Stimulated activated CD4-positive, alpha-beta T cell treated with anti-CD3 and anti-CD28 coated beads, TNF-alpha, amount 100 ng/mL, for 24 hours (primary cell): ENCODE results near the gene PRKAR1B.

Experiments used
- DNase-seq, 3 experiments: peaks; one replicate each; pipeline ENCODE4 v3.0.0-alpha.2; 2020; ENCODE audit warnings: low read depth in 3 of 3

The PRKAR1B gene

DNA sequence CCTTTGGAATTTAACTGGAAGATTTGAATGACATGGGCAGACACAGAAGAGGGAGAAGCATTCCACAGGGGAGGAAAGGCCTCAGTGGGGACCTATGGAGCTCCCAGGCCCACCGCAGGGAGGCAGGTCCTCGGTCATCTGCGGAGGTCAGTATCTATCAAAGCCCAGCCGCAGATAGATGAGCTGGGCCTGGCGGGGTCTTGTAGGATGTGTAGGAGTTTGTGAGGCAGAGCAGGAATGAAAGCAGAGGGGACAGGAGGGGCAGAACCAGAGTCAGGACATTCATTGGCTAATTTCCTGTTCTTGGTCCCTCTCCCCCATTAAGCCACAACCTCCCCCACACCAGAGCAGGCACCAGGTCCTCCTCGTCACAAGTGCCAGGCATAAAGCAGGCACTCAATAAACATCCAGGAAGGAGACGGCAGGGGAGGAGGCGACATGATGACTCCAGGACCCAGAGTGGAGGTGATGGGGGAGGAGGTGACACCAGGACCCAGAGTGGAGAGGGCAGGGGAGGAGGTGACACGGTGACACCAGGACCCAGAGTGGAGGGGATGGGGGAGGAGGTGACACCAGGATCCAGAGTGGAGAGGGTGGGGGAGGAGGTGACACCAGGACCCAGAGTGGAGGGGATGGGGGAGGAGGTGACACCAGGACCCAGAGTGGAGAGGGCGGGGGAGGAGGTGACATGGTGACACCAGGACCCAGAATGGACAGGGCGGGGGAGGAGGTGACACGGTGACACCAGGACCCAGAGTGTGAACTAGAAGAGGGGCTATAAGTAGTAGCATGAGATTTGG is 123.7 kb downstream of the PRKAR1B start:
- DNase-seq: peak in 1 of 3 experiments; percentile 49

DNA sequence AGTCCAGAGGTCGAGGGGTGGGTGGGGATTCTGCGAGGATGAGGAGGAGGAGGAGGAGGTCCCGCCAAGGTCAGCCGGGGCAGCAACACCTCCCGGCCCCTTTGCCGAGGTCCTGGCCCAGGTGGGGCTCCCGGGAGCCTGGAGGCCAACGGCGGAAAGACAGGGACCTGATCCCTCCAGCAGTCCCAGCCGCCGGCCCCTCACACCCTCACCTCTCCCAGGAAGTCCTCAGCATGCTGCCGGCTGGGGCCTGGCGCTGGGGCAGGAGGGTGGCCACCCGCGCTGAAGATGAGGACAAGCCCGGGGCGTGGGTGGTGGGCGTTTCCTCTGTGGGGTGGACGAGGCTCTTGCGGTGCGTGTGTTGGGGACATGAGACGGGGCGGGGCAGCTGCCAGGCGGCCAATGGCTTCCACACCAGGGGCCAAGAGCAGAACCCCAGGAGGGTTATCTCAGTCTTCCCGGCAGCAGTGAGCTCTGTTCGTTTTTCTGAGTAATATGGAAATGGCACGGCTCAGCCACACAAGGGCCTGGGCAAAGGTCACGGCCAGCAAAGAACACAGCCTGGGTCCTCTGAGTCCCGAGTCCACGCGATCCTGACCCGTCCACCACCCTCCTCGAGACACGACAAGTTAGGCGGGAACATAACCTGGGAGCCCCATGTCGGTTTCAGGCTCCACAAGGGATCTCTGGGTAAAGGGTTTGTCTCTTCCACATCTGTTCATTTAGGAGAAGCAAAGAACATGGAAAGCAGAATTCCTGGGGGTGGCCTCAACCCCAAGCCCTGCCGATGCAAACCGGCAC is 124.5 kb downstream of the PRKAR1B start:
- peak in 1 of 3 experiments; percentile 74 for DNase-seq

DNA sequence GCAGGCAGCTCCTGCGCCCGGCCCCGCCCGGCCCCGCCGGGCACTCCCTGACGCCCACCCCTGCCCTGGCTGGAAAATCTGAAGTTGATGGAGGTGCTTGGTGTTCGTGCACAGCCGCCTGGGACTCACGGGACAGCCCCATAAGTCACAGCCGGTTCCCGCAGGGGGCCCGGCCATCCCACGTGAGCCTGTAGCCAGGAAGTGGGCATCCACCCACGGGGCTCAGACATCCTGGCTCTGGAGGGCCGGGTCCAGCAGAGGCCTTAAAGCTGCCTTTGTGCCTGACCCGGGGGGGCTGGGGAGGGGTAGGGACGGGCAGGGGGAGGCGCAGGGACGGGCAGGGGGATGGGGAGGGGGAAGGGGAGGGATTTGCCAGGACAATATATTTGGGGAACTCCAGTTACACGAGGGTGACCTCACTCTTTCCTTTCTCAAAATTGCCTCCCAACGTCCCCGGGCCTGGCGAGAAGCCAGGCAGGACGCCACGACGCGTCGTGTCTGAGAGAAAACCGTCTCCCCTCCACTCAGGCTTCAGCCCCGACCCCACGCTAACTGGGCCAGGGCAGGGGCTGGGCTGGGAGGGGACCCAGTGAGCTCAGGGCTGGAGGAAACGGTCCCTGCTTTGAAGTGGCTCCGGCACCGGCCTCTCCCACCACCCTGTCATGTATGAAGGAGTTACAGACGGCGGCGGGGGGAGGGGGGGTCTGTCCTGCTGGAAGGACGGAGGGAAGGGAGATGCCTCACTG is 125.3 kb downstream of the PRKAR1B start:
- DNase-seq: peak; percentile 82 to 95 (median 88)

DNA sequence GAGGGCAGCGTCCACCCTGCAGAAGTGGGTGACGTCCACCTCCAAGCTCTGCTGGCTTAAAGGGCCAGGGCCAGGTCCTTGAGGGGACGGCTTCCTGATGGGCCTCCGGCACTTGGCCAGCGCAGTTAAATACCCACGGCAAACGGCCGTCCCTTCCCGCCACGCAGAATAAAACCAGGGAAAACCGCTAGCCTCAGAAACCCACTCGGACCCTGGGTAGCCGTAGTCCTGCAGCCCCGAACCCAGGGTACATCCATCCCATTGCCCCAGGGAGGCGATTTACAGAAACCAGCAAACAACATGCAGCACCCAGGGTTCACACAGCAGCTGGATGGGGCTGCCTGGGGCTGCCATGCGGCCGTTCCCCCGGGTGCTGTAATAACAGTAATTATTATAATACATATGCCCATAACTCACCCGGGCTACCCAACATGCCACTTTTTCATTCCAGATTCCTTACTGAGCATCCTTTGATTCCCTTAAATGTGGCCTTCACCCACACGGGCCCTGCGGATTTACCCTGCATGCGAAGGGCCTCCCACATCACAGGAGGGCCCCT is 126.0 kb downstream of the PRKAR1B start:
- no peak for DNase-seq

DNA sequence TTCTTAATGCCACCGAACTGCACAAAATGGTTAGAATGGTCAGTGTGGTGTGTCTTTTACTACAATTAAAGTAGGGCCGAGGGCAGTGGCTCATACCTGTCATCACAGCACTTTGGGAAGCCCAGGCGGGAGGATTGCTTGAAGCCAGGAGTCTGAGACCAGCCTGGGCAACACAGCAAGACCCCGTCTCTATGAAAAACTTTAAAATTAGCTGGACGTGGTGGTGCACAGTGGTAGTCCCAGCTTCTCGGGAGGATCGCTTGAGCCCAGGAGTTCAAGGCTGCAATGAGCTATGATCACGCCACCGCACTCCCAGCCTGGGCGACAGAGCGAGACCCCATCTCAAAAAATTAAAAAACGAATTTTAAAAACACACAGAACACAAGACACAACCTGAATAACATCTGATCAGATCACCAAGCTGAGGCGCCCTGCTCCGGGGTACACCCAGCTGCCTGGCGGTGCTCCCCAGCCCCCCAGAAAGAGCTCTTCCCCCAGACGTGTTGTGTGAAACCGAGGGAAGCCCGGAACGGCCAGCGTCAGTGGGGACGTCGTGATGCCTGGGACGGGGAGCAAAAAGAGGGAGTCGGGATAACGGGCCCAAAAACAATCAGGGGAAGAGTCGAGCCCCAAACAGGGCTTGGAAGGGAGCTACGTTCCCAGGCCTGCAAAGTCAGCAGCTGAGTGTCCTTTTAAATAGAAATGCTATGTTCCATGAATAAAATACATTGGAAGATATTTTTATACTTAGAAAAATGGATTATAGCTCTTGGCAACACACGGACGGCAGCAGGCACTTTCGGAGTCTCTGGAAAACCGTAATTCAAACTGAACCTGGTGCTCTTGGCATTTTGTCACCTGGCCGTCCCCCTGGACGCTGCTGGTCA is 126.7 kb downstream of the PRKAR1B start:
- no peak for DNase-seq

DNA sequence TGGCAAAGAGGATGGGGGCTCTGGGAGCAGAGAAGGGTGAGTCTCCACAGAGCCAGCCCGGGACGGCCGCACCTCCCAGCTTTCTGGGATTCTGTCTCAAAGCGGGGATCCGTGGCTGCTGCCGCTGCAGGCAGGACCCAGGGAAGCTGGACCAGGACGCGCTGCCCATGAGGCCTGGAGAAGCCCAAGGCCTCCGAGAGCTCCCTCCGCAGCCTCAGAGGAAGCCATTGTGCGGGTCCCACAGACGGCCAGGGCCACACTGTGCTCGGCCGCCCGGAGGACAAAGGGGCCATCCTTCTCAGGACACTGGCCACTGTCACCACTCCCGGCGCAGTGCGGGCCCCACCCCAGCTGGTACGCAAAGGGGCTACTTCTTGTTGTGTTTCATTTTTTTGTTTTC is 128.2 kb downstream of the PRKAR1B start:
- DNase-seq: no peak

DNA sequence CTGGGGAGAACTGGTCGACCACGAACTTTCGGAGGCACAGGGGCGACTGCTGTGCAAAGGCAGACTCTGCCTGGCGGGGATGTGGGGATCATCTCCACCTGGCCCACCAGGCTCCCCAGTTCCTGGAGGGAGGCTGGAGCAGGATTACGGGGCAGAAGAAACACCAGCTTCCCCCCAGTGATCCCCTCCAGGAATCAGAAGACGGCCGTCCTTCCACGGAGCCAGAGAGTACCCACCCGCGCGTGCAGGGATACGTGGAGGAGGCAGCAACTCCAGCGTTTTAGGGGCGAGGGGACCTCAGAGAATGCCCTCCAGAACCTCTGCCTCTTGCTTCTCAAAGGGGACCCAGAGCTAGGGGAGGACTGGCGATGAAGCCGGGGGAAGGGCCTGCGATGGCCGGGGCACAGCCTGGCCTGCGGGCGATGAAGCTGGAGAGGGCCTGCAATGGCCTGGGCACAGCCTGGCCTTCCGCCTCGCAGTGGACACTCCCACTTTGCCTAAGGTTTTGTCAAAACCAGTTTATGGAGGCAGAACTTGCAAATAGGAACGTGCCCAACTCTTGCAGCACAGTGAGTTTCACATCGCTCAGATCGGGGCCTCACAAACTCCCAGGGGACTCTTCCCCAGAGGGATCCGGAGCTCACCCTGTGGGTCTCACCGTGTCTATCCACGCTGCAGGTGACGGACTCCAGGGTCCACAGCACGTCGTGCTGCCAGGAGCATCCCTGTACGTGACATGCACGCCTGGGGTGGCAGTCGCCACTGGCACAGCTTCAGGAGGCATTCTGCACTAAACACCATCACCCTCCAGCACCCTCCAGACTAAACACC is 129.5 kb downstream of the PRKAR1B start:
- no peak for DNase-seq

DNA sequence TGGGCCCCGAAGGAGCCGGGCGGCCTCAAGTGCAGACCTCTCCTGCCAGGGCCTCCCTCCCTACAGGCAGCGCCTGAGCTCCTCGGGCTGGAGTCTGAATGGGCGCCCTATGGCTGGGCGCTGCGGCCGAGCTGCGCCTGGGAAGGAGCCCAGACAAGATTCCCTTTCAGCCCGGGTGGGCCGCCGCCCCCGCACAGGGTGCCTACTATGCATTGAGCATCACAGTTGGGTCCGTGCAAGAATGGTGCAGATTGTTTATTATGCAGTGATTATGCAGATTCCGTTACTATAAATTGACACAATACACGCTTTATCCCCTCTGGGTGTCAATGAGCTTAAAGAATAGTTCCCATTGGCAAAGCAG is 130.3 kb downstream of the PRKAR1B start:
- DNase-seq: no peak

DNA sequence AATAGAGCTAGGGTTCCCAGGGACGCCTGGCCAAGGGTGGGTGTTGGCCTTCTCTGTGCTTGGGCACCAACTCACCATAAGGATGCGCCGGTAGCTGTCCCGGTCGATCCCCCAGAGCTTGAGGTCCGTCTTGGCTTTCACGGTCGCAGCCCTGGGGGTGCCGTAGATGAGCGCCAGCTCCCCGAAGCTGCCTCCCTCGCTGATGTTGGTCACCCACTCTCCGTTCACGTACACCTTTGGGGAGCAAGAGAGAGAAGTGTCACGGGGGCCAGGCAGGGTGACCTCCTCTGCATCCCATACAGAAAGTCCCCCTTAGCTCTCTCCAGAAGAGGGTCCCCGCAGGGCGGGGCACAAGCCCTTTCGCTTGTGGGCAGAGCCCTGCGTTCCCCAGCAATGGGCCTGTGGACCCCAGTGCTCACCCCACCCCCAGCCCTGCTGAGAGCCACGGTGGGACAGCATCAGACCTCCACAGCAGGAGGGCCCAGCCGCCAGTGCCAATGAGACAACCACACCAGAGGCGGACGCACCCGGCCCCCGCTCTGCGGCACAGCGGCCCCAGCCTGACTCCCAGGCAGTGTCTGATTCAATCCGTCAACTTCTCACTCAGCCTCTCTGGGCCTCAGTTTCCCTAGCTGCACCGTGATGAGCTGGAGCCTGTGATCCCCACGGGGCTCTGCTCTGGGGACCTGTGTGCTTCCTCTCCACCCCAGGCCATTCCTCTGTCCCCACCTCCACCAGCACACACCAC is 130.8 kb downstream of the PRKAR1B start:
- no peak for DNase-seq

DNA sequence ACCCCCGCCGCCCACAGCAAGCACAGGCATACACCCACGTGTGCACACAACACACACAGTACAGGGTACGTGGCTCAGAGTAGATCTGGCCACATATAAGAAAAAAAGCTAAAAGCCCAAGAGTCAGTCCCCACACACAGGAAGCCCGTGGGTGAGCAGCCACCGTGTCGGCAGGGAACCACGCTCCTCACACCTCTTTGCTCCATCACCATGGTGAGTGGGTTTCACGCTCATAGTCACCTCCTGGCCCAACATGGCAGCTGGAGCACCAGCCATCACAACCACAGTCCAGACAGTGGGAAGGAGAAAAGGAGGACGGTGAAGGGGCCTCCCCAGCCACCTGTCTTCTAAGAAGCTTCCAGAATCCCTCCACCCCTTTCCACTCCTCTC is 131.5 kb downstream of the PRKAR1B start:
- no peak for DNase-seq

DNA sequence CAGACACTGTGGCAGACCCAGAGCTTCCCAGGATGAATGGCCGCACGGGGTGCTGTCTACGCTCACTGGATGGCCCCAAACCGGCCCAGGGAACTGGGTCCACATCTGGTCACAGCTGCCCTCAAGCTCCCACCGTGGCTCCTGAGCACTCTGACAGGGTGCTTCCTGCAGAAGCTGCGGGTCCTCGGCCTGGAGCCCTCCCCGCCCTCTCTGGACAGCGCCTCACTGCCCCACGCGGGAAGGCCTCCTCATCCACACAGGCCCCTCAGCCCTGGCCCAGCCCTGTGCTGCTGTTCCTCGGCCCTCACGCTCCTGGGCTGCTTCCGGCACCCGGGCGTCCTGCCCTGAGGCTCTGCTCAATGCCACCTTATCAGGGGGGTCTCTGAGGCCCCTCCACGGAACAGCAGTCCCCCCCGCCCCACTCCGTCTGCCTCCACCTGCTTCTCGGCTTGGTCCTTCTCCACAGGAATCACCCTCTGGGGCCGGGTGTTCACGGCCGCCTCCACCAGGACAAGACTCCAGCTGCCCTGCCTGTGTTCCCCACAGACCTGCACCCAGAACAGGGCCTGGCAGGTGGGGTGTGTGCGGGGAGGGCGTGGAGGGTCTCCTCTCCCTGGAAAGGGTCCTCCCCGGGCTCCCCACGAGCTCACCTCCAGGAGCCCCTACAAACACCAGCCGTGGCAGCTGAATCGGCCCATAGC is 132.0 kb downstream of the PRKAR1B start:
- no peak for DNase-seq

DNA sequence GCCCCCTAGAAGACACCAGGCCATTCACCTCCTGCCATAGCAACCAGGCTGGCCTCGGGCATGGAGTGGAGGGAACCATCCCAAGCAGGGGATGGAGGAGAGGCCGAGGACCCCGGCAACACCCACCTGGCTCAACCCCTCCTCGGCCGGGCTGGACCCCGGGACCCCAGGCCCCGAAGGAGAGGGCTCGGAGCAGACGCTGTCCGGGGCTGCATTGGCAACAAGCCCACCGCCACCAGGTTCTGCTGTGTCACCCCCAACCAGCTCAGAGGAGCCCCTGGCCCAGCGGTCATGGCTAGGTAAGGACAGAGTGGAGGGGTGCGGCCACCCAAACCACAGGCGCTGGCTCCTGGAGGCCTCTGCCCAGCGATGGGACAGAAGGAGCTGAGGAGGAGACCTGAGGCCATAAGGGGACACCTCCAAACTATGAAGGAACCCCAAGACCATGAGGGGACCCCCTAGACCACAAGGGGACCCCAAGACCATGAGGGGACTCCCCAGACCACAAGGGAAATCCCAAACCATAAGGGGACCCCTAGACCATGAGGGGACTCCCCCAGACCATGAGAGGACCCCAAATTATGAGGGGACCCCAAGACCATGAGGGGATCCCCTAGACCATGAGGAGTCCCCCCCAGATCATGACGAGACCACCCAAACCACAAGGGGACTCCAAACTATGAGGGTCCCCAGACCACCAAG is 132.7 kb downstream of the PRKAR1B start:
- no peak for DNase-seq

DNA sequence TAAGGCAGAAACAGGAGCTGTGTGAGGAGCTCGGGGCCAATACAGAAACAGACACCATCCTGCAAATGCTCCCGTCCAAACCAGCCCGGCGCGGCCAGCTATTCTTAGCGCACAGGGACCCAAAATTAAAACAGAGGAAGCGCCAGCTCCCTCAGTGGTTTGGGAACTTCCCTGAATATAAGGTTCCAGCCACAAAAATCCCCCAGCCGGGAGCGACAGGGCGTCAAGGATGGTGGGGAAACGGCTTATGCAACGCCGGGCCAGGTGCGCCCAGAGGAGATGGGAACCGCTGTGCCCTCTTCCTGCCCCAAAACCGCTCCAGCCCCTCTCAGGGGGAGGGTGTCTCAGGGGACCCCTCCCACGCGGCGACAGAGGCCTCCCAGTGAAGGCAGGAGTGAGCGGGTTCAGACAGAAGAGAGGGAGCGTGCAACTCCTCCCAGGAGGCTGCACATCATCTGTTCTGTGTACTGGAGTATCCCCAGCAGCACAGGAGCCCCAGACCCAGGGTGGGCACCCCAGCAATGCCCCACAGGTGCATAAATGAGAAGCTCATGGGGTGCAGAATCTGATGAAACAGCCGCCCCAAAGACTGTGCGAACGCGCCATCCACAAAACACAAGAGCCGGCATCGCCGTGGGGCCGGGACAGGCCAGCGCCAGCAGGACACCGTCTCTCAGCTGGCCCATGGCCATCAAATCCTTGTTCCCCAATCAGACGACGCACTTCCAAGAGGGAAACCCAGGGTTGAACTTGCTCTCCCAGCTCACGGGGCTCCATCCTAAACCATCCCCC is 133.6 kb downstream of the PRKAR1B start:
- no peak for DNase-seq

DNA sequence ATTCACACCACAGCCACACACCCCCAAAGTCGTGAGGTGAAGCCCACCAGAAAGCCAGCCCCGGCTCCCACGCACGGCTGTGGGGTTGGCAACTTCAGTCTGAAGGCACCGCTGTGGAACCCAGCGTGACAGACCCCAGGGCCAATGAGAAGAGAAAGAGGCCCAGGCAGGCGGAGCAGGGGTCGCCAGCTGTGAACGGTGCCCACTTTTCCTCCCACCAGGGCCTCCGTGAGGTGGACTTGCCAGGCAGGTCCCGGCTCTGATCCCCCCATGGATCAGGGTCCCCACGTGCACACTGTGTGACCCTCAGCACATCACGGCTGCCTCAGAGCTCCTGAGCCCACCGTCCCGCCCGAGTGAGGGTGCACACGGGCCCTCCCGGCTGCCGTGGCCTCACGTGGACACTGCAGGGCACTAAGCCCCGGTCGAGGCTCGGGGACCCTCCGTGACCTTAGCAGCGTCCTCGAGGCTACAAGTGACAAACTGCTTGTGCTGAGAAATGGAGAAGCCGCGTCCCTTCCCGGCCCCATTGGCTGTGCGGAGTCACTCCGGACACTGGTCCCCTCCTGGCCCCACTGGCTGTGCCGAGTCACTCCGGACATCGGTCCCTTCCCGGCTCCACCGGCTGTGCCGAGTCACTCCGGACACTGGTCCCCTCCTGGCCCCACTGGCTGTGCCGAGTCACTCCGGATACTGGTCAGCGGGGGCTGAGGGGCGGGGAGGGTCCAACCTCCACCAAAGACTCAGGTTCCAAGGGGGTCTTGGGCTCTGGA is 135.0 kb downstream of the PRKAR1B start:
- no peak for DNase-seq

DNA sequence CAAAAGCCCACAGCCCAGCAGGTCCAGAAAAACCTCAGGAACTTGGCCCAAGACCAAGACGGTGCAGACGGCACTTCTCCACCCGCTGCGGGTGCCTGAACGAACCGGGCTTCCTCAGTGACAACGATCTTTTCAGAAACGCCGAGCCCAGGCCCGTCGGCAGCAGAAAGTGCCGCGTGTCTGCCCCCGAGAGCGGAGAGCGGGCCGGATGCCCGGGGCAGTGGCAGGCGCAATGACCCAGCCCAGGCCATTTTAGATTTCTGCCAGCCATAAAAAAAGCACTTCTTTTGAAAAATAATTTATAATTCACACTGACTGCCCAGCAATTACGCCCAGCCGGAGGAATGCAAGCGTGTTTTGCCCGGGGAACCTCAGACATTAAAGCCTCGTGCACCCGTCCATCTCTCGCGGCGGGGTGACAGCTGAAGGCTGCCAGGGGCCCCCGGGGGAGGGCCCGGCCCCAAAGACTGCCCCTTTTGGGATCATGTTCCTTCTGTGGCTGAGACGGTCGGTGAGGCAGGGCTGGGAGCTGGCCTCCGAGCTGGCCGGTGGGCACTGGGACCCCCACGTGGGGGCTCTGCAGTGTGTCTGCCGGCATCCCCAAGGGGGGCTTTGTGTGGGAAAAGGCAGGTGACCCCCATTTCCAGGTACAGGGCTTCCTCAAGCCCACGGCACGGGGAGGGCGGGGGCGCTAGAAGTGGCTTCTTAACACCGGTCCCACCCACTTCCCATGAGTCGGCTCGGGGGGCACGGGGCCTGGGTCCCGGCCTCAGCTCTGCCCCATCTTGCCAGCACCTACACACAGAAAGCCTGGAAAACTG is 136.1 kb downstream of the PRKAR1B start:
- no peak for DNase-seq
